CD8-positive, alpha-beta memory T cell (primary cell): ENCODE measurements around the gene TERF2IP. TPM values are rescaled to one million over a fixed set of nuclear protein-coding genes. Genes with fewer than 3 reads are reported as not detected.

Source experiments
- CTCF ChIA-PET: fragments of 350-600 bp; sonication (Branson Sonifier 250); formaldehyde crosslinking; loops from one replicate; lab custom pipeline; 2021; ENCODE audit warnings: antibody characterized with exemption; lab: Charles Lee
- POLR2A ChIA-PET: fragments of 350-600 bp; sonication (Branson Sonifier 250); formaldehyde crosslinking; loops from one replicate; lab custom pipeline; 2021; ENCODE audit warnings: antibody characterized with exemption; lab: Charles Lee
- DNase-seq, 5 donors: peaks; one replicate each; pipeline versions ENCODE4 v3.0.0 to v3.0.0-alpha.2; 2020 to 2022; ENCODE audit warnings: mixed read lengths in 1 of 5
- H3K27ac ChIP-seq: one replicate; pipeline ENCODE4 v1.7.0; 2013; ENCODE audit warnings: low read depth, mild to moderate bottlenecking, low read length, moderate library complexity
- H3K27me3 ChIP-seq: 2 replicates; pipeline ENCODE4 v1.7.0; 2013; ENCODE audit warnings: low read length, mild to moderate bottlenecking; ENCODE audit not compliant: insufficient read depth, poor library complexity, severe bottlenecking
- H3K36me3 ChIP-seq: 2 replicates; pipeline ENCODE4 v1.7.0; 2013; ENCODE audit warnings: mild to moderate bottlenecking, low read length, moderate library complexity; ENCODE audit not compliant: insufficient read depth
- H3K4me1 ChIP-seq: 2 replicates; pipeline ENCODE4 v1.7.0; 2013; ENCODE audit warnings: mild to moderate bottlenecking, low read length, moderate library complexity; ENCODE audit not compliant: insufficient read depth
- H3K4me3 ChIP-seq: 2 replicates; pipeline ENCODE4 v1.7.0; 2013; ENCODE audit warnings: mild to moderate bottlenecking, low read length
- H3K9me3 ChIP-seq: 2 replicates; pipeline ENCODE4 v1.7.0; 2013; ENCODE audit warnings: mild to moderate bottlenecking, low read length
- H3K27ac Mint-ChIP-seq, 8 donors: one replicate each; pipeline ENCODE4 v1.8.0; 2020 to 2021; ENCODE audit warnings: mixed read lengths in 8 of 8, mild to moderate bottlenecking in 6 of 8, inconsistent platforms in 3 of 8, moderate library complexity in 3 of 8
- H3K27me3 Mint-ChIP-seq, 2 donors: one replicate each; pipeline ENCODE4 v1.8.0; 2020 to 2021; ENCODE audit warnings: mixed read lengths in 2 of 2, mild to moderate bottlenecking in 1 of 2, moderate library complexity in 1 of 2
- H3K36me3 Mint-ChIP-seq, 3 donors: one replicate each; pipeline ENCODE4 v1.8.0; 2020 to 2021; ENCODE audit warnings: mixed read lengths in 3 of 3, inconsistent platforms in 1 of 3, mild to moderate bottlenecking in 1 of 3
- H3K4me1 Mint-ChIP-seq, 3 donors: one replicate each; pipeline ENCODE4 v1.8.0; 2020 to 2021; ENCODE audit warnings: mixed read lengths in 3 of 3, inconsistent platforms in 1 of 3, mild to moderate bottlenecking in 1 of 3
- H3K4me3 Mint-ChIP-seq, 7 donors: one replicate each; pipeline ENCODE4 v1.8.0; 2020 to 2021; ENCODE audit warnings: mixed read lengths in 7 of 7, mild to moderate bottlenecking in 6 of 7, moderate library complexity in 4 of 7, inconsistent platforms in 2 of 7
- H3K9me3 Mint-ChIP-seq, 5 donors: one replicate each; pipeline ENCODE4 v1.8.0; 2020 to 2022; ENCODE audit warnings: mixed read lengths in 5 of 5, mild to moderate bottlenecking in 3 of 5, moderate library complexity in 2 of 5, inconsistent platforms in 1 of 5
- polyA plus RNA-seq: library from polyadenylated mRNA; unstranded; fragments of 300-500 nt; fragmentation: Illumina TruSeq; gene quantifications from one replicate; pipeline ENCODE4 v1.2.3, GENCODE V29; 2021
- total RNA-seq, 2 experiments: library from RNA; stranded (reverse); gene quantifications; one replicate each; pipeline ENCODE4 v1.2.3, GENCODE V29; 2021

The TERF2IP gene
- total and polyA plus RNA-seq, 3 experiments from 2014 or later, result 90.6 to 209 (median 91.0) TPM

DNA sequence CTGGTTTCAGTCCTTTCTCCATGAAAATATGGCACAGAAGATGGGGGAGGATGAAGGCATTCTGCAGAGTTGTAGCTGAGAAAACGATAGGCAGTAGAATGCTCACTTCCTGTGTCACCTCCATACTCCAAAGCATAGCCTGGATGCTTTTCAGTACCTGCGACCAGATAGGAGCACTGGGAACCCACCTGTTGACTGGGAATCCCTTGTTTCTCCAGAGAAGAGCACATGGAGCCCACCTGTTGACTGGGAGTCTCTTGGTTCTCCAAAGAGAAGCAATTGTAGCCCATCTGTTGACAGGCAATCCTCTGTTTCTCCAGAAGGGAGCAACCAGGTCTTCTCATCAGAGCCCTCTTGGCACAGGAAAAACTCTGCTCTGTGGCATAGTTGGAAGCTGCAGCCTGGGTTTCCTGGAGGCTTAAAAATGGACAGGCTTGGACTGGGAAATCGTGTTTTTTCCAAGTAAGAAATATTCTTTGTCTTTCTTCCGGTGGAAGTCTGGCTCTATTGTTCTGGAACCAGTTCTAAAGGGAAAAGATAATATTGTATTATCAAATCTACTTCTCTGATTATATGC is 13.2 kb downstream of the TERF2IP start:
- H3K27ac ChIP-seq, result no peak overlapping the region
- POLR2A ChIA-PET, result no interaction called here
- CTCF ChIA-PET, result interaction anchor here (1.1 to 1.9 kb wide), 2 partner anchors 11 to 16 kb away, joined by 3 to 5 read pairs; partner anchors contain the start of gene CPHXL2

DNA sequence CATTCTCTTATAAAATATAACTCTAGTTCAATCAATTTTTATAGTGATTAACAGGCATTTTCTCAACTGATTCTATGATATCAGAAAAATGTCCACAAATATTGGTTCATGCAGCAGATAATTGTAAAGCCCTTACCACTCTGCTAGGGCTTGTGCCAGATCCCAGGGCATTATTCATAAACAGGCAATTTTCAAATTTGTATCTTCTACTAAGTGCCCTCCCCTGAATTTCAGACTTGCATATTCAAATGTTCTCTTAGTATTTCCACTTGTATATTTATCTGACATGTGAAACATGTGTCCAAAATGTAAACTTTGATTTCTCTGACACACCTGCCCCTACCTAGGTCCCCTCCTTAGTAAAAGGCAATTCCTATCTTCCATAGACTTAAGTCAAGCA is 19.9 kb downstream of the TERF2IP start:
- Histone ChIP-seq H3K27ac (no peak overlapping the region), H3K4me3 (no peak overlapping the region), H3K4me1 (no peaks in the 10 kb centered on the region), H3K36me3 (no peaks in the 10 kb centered on the region), H3K9me3 (no peaks in the 10 kb centered on the region), H3K27me3 (no peaks in the 10 kb centered on the region)
- peaks cover 0 to 2% (median 0%) of the 10 kb centered on the region in 3 donors for H3K36me3 Mint-ChIP-seq
- H3K4me3 Mint-ChIP-seq, result no peak overlapping the region
- H3K4me1 Mint-ChIP-seq, result peaks cover 0 to 3% (median under 1%) of the 10 kb centered on the region in 3 donors
- no peaks in the 10 kb centered on the region for H3K27me3 Mint-ChIP-seq
- POLR2A ChIA-PET, result no interaction called here
- H3K9me3 Mint-ChIP-seq, result no peaks in the 10 kb centered on the region
- CTCF ChIA-PET, result no interaction called here
- DNase-seq, result no peak
- no peak overlapping the region for H3K27ac Mint-ChIP-seq

More for the DNA sequence above, 13.2 kb downstream of the TERF2IP start:
- no peak for DNase-seq
- peaks cover 14 to 38% (median 36%) of the 10 kb centered on the region in 3 donors for H3K4me1 Mint-ChIP-seq
- no peak overlapping the region for H3K4me3 Mint-ChIP-seq
- Histone ChIP-seq H3K36me3 (peaks cover 23% of the 10 kb centered on the region), H3K4me1 (no peaks in the 10 kb centered on the region), H3K9me3 (no peaks in the 10 kb centered on the region), H3K4me3 (no peak overlapping the region), H3K27me3 (no peaks in the 10 kb centered on the region)
- H3K36me3 Mint-ChIP-seq, result peaks cover 0 to 53% (median 13%) of the 10 kb centered on the region in 3 donors
- H3K27me3 Mint-ChIP-seq, result no peaks in the 10 kb centered on the region
- no peaks in the 10 kb centered on the region for H3K9me3 Mint-ChIP-seq
- peak overlapping the region in 3 of 8 donors; percentile 10 to 93 (median 29) for H3K27ac Mint-ChIP-seq

DNA sequence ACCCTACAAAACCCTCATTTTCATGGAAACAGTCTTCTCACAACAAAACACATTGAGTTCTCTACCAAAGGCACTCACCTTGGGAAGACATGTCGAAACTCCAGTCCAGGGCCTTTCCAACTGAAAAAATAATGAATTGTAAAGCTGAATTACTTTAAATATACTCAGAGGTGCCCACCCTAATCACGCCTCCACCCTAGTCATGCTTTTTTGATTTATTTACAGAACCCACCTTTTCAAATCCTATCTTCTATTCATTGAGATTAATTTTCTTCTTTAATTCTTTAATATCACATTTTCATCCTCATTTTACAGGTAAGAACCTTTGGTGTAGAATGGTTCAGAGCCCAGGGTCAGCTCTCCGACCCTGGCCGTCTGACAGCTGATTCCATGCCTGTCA is 29.3 kb downstream of the TERF2IP start, which contains the start of gene CPHXL2:
TSS of gene CPHXL2 (minus strand) at position 101 of the 400 bp plus-strand sequence. CDS start at position 91, 10 bp downstream.
- no peaks in the 10 kb centered on the region for H3K27me3 ChIP-seq

DNA sequence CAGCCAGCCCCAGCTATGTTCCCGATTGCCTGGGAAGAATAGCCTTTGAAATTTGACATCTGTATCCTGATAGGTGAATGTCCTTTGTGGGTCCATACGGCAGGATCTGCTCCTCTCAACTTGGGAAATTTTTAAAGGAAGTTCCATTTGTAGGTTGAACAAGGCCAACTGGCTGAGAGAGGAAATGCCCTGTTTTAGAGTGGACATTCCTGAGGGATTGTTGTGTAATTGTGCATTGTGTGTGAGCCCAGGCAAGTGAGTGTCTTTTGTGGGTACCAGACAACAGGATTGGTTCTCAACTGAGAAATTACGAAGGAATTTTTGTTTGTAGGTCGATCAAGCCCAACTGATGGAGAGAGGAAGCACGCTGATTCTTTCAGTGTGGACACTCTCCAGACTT is 31.8 kb downstream of the TERF2IP start:
- H3K27me3 Mint-ChIP-seq, result no peaks in the 10 kb centered on the region
- H3K27ac Mint-ChIP-seq, result no peak overlapping the region
- POLR2A ChIA-PET, result no interaction called here
- Histone ChIP-seq H3K36me3 (no peaks in the 10 kb centered on the region), H3K27ac (no peak overlapping the region), H3K4me3 (no peak overlapping the region), H3K27me3 (no peaks in the 10 kb centered on the region), H3K4me1 (no peaks in the 10 kb centered on the region), H3K9me3 (no peaks in the 10 kb centered on the region)
- peaks cover 0 to 6% (median 0%) of the 10 kb centered on the region in 3 donors for H3K36me3 Mint-ChIP-seq
- no peak for DNase-seq
- H3K4me3 Mint-ChIP-seq, result no peak overlapping the region
- CTCF ChIA-PET, result no interaction called here
- H3K9me3 Mint-ChIP-seq, result no peaks in the 10 kb centered on the region
- no peaks in the 10 kb centered on the region for H3K4me1 Mint-ChIP-seq

More for the DNA sequence above, 29.3 kb downstream of the TERF2IP start, which contains the start of gene CPHXL2:
- DNase-seq, result no peak
- H3K4me3 Mint-ChIP-seq, result peak within 1 kb of the TSS in 1 of 7 donors; percentile 37
- Histone ChIP-seq H3K4me1 (no peaks in the 10 kb centered on the region), H3K9me3 (no peaks in the 10 kb centered on the region), H3K36me3 (no peaks in the 10 kb centered on the region), H3K27ac (no peak within 1 kb of the TSS), H3K4me3 (no peak within 1 kb of the TSS)
- peaks cover 0 to 3% (median 0%) of the 10 kb centered on the region in 3 donors for H3K36me3 Mint-ChIP-seq
- no peaks in the 10 kb centered on the region for H3K9me3 Mint-ChIP-seq
- CTCF ChIA-PET, result interaction anchor here (1.2 to 1.5 kb wide), 2 partner anchors 17 to 21 kb away, joined by 3 to 4 read pairs; no protein-coding TSS in a partner anchor
- H3K4me1 Mint-ChIP-seq, result no peaks in the 10 kb centered on the region
- POLR2A ChIA-PET, result no interaction called here
- H3K27me3 Mint-ChIP-seq, result no peaks in the 10 kb centered on the region
- no peak within 1 kb of the TSS for H3K27ac Mint-ChIP-seq

DNA sequence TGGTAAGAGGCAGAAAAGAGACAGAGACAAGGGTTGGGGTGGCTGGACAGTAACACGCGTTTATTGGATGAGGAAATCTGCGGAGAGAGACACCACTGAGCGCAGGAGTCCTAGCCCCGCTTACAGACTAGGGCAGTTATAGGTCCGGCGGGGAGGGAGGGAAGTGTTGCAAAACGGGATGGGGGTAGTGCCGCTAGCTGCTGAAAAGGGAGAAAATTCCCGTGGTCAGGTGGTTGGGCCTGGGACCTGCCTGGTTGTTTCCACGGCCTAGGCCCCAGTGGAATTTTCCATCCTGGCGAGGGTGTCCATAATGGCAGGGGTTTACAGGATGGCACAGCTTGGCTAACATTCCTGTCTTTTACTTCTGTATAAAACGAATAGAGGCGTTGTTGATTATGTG is 34.7 kb downstream of the TERF2IP start:
- Histone ChIP-seq H3K27ac (no peak overlapping the region), H3K4me3 (no peak overlapping the region), H3K4me1 (no peaks in the 10 kb centered on the region), H3K27me3 (no peaks in the 10 kb centered on the region), H3K9me3 (no peaks in the 10 kb centered on the region), H3K36me3 (no peaks in the 10 kb centered on the region)
- DNase-seq, result no peak
- Mint-ChIP-seq H3K4me1 (peaks cover 0 to 5% (median 0%) of the 10 kb centered on the region in 3 donors), H3K4me3 (no peak overlapping the region), H3K27ac (peak overlapping the region in 1 of 8 donors; percentile 52), H3K27me3 (no peaks in the 10 kb centered on the region), H3K36me3 (peaks cover 0 to 6% (median 0%) of the 10 kb centered on the region in 3 donors), H3K9me3 (no peaks in the 10 kb centered on the region)
- CTCF ChIA-PET, result no interaction called here
- POLR2A ChIA-PET, result no interaction called here

DNA sequence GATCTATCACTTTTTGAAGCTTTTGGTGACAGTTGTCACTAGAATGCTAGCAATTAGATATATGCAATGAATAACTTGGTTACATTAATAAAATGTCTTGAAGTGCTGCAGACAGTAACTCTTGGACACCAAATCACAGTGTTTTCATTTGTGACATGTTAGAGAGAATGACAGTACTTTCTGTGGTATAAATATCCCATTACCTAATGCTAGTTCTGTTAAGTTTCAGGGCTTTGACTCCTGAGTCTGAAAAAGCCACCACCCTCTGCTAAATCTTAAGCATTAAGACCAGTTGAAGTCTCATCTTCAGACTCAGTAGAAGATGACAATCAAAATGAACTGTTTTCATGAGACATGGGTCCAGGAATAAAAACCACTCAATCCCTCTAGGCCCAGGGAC is 39.8 kb downstream of the TERF2IP start:
- H3K27ac ChIP-seq, result no peak overlapping the region
- peaks cover 0 to 10% (median 5%) of the 10 kb centered on the region in 3 donors for H3K4me1 Mint-ChIP-seq
- no peaks in the 10 kb centered on the region for H3K9me3 ChIP-seq
- no peaks in the 10 kb centered on the region for H3K27me3 ChIP-seq
- H3K4me3 ChIP-seq, result no peak overlapping the region
- H3K27ac Mint-ChIP-seq, result peak overlapping the region in 1 of 8 donors; percentile 22
- peaks cover 0 to 2% (median 0%) of the 10 kb centered on the region in 5 donors for H3K9me3 Mint-ChIP-seq
- H3K27me3 Mint-ChIP-seq, result no peaks in the 10 kb centered on the region
- no peak overlapping the region for H3K4me3 Mint-ChIP-seq
- CTCF ChIA-PET, result no interaction called here
- H3K4me1 ChIP-seq, result no peaks in the 10 kb centered on the region
- H3K36me3 Mint-ChIP-seq, result peaks cover 0 to 3% (median 1%) of the 10 kb centered on the region in 3 donors
- POLR2A ChIA-PET, result no interaction called here
- H3K36me3 ChIP-seq, result no peaks in the 10 kb centered on the region
- no peak for DNase-seq

DNA sequence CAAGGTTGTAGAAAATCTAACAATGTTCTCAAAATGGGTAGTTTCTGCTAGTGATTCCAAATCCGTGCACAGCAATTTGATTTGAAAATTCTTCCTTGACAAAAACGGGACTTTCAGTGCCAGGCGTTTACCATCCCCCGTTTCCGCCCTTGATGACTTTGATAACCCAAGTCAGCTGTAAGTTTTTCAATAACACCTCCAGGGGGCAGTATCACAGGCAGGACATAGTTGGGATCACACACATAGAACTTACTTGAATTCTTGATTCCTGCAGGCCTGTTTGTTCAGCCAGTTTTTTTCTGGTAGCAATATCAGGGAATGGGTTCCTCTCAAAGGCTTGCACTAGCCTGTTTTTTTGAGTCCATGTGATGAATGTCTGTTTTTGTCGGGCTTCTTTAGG is 48.1 kb downstream of the TERF2IP start:
- POLR2A ChIA-PET, result no interaction called here
- no peak overlapping the region for H3K27ac ChIP-seq
- CTCF ChIA-PET, result no interaction called here
- DNase-seq, result no peak
- H3K27ac Mint-ChIP-seq, result no peak overlapping the region
- peaks cover 0 to 4% (median under 1%) of the 10 kb centered on the region in 3 donors for H3K36me3 Mint-ChIP-seq
- no peaks in the 10 kb centered on the region for H3K4me1 Mint-ChIP-seq
- H3K4me3 ChIP-seq, result no peak overlapping the region
- H3K4me3 Mint-ChIP-seq, result no peak overlapping the region
- no peaks in the 10 kb centered on the region for H3K27me3 ChIP-seq
- H3K36me3 ChIP-seq, result no peaks in the 10 kb centered on the region
- no peaks in the 10 kb centered on the region for H3K9me3 Mint-ChIP-seq
- H3K4me1 ChIP-seq, result no peaks in the 10 kb centered on the region
- no peaks in the 10 kb centered on the region for H3K27me3 Mint-ChIP-seq
- H3K9me3 ChIP-seq, result no peaks in the 10 kb centered on the region

DNA sequence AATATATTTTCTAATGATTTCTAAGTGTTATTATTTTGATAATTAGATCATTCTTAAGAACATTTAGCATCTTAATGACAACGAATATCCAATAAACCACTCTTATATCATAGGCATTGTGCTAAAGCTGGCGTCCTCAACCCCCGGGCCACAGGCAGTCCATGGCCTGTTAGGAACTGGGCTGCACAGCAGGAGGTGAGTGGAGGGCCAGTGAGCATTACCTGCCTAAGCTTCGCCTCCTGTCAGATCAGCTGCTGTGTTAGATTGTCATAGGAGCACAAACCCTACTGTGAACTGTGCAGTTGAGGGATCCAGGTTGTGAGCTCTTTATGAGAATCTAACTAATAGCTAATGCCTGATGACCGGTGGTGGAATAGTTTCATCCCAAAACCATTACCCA is 50.0 kb downstream of the TERF2IP start:
- no peak for DNase-seq
- no peaks in the 10 kb centered on the region for H3K4me1 Mint-ChIP-seq
- Histone ChIP-seq H3K27ac (no peak overlapping the region), H3K9me3 (no peaks in the 10 kb centered on the region), H3K27me3 (no peaks in the 10 kb centered on the region), H3K36me3 (no peaks in the 10 kb centered on the region), H3K4me3 (no peak overlapping the region), H3K4me1 (no peaks in the 10 kb centered on the region)
- ChIA-PET POLR2A (no interaction called here), CTCF (no interaction called here)
- no peaks in the 10 kb centered on the region for H3K27me3 Mint-ChIP-seq
- peaks cover 0 to 4% (median 0%) of the 10 kb centered on the region in 3 donors for H3K36me3 Mint-ChIP-seq
- no peak overlapping the region for H3K4me3 Mint-ChIP-seq
- H3K9me3 Mint-ChIP-seq, result no peaks in the 10 kb centered on the region
- no peak overlapping the region for H3K27ac Mint-ChIP-seq
